NCI-H2107 (cell line): ENCODE data around the gene MBOAT2.
"Not testable (repeated sequence)": the region's sequence is repeated elsewhere in the genome, so short reads cannot be mapped to it uniquely, and the experiment has no call there.

ENCODE experiments used
- DNase-seq: peaks from one replicate; lab custom pipeline; 2025; lab: John Stamatoyannopoulos, UW

Gene MBOAT2

DNA sequence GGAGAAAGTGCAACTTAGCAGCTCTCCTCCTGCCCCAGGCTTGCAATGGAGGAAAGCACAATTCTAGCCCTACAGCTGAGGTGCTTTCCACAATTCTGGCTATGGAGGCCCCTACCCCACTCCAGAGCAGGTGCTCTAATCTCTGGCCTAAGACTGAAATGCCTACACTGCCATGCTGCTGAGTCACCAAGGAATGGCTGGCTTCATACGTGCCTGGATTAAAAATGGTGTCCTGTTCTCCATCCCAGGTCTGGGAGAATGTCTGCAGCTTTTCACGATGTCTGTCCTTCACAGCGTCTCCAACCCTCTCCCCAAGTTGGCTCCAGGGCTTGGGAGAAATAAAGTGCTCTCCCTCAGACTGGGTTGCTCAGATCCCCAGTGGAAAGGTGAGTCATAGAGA, 48.5 kb downstream of the MBOAT2 start:
- DNase-seq = no peak

DNA sequence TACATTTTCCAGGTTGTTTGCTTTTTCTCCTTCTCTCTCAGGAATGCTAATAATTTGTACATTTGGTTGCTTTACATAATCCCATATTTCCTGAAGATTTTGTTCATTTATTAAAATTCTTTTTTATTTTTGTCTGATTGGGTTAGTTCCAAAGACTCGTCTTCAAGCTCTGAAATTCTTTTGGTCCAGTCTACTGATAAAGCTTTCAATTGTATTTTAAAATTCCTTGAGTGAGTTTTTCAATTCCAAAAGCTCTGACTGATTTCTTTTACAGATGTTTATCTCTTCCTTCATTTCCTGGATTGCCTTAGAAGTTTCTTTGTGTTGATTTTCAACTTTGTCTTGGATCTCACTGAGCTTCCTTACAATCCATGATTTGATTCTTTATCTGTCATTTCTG, 50.0 kb downstream of the MBOAT2 start:
- no peak for DNase-seq

DNA sequence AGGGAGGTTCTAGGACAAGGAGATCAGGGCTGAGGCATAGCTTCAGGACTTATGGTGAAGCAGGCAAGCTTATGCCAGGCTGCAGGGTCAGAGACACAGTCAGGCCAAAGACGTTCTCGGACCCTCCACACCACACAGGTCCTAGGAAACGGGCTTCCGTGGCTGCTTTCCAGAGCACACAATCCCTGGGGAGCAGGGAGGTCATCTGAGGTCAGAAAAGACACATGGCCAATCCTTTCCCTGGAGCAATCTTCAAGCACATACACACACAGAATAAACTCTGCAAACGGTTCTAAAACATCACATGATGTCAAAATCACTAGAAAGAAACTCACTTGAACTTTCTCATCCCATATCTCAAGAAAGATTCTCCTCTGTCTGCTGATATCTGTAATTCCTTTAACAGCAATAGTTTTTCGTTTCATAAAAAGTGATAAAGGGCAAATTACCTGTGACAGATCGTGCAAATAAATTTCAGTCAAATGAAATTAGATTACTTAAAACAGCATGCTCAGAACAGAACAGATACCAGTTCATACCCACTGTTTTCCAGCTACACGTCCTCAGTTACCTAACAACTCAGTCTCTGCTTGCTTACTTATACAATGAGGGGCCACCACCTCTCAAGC, 63.9 kb downstream of the MBOAT2 start:
- DNase-seq = no peak

DNA sequence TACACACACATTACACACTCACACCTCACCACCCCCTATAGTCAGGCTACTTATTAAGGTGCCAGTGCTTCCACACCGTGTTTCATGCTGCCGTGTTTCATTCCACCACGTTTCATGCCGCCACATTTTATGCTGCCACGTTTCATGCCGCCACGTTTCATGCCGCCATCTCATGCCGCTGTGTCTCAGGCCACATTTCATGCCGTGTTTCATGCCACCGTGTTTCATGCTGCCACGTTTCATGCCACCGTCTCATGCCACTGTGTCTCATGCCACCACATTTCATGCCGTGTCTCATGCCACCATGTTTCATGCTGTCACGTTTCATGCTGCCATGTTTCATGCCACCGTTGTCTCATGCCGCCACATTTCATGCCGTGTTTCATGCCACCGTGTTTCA, 65.1 kb downstream of the MBOAT2 start:
- no peak for DNase-seq

DNA sequence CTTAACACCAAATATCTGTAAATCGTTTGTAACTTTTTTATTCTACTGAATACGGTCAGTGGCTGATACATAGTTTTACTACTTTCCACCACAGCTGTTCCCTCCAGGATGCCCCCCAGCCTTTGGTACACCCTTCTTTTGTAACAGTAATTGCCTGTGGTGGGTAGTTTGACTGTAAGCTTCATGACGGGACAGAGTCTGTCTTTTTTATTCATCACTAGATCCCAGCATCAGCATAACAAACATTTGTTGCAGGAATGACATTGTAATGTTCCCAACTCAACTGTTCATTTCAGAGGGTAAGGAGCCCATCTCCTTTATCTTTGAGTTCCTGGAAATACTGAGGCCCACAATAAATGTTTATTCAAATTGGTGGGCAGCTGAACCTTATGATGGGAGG, 67.5 kb downstream of the MBOAT2 start:
- no peak for DNase-seq

DNA sequence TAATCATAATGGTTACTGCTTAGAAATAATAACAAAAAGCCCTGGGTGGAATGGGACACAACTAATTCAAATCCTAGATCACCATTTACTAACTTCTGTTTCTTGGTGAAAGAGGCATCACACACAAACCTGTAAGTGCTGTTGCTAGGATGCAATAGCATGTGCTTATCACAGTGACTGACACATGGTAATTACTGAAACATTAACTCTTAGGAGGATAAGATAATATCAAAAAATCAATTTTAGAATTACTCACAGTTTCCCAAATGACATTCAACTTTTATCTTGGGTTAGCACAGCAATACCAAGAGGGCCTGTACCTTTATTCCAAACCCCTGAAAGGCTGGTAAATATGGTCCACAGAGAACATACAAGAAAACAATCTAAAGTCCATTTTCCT, 69.1 kb downstream of the MBOAT2 start:
- DNase-seq = no peak

DNA sequence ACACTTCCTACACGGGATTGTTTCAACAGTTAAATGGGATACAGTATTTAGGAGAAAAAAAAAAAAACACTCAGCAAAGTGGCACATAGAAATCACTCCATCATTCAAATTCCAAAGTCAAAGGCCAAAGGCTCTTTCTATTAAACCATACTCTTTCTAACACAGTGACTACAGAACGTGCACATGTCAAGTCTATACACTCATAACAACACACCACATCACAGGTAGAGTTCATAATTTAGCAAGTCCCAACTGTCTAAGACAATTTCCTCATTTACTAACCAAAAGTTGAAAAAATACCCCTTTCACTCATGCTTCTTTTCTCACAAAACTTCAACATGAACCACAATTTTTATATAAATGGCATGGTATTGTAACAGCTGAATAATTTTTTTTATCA, 70.8 kb downstream of the MBOAT2 start:
- DNase-seq = no peak

DNA sequence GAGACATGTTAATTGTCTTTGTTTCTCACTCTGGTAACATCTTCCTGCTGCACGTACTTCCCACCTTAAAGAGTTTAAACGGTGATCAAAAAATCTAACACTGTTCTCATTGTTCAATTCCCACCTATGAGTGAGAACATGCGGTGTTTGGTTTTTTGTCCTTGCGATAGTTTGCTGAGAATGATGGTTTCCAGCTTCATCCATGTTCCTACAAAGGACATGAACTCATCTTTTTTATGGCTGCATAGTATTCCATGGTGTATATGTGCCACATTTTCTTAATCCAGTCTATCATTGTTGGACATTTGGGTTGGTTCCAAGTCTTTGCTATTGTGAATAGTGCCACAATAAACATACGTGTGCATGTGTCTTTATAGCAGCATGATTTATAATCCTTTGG, 73.3 kb downstream of the MBOAT2 start:
- not testable (repeated sequence) for DNase-seq

DNA sequence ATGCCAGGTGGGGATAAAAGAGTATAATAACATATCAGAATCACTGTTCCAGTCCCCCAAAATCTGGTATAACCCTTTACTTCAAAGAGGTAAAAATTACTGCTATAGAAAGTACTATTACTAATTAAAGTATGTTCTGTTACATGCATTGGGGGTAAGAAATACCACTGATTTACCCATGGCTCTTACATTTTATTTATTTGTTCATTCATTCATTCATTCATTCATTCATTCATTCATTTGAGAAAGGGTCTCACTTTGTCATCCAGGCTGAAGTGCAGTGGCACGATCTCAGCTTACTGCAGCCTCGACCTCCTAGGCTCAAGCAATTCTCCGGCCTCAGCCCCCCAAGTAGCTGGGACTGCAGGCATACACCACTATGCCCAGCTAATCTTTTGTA, 74.4 kb downstream of the MBOAT2 start:
- DNase-seq = no peak

DNA sequence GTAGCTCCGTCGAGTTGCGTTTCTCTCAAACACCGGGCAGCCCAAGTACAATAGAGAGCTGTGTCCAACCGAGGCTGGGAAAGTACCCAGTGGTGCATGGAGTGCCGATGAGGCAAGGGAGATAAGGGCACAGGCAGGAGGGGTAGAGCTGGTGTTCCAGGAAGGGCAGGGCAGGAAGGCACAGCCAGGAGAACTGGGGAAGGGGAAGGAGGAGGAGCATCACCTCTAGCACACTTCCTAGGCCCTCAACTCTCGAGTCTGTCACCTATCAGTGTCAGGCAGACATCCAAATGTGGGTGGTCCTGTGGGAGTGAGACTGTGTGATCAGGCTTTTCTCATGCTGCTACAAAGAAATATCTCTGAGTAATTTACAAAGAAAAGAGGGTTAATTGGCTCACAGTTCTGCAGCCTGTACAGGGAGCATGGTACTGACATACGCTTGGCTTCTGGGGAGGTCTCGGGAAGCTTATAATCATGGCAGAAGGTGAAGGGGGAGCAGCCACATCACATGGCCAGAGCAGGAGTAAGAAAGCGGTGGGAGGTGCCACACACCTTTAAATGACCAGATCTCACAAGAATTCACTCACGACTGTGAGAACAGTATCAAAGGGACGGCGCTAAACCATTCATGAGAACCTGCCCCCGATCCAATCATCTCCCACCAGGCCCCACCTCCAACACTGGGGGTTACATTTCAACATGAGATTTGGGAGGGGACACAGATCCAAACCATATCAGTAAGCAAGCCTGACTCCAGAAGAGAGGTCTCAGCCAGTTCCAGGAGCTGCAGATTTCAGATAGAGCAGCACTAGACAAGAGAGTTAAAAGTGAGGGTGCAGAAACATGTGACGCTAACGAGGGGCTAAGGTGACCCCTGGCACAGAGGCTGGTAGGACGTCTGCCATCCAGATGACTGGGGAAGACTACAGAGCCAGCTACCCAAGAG, 75.7 kb downstream of the MBOAT2 start:
- DNase-seq = no peak

DNA sequence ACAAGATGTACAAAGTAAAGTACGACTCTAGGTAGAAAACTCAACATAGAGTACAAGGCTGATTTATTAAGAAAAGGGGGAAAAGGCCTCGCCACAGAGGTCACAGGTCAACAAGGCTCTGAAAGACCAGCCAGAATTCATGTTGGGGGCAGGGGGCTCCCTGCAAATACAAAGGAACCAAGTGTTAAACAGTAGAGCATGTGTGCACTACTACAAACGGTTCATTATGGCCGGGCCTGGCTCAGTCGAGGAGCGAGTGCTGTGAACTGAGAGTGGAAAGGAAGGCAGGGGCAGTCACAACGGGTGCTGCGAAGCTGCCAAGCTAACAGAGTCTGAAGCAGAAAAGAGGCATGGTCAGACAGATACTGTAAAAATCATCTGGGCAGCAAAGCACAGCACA, 77.1 kb downstream of the MBOAT2 start:
- no peak for DNase-seq

DNA sequence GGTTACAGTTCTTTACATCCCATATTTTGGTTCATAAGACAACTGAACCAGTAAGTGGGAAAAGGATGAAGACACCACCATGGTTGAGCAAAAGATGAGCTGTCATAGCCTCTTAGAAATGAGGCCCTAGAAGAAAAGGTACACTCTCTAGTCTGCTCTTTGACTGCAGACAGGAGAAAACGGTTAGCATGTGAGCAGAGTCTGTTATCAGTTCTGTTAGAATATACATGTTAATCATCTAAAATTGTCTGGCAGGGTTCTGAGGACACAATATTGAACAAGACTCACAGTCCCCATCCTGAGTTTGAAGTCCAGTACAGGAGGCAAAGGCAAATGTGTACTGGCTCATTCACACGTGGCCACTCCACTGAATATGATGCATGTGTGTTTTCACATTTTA, 78.1 kb downstream of the MBOAT2 start:
- no peak for DNase-seq

DNA sequence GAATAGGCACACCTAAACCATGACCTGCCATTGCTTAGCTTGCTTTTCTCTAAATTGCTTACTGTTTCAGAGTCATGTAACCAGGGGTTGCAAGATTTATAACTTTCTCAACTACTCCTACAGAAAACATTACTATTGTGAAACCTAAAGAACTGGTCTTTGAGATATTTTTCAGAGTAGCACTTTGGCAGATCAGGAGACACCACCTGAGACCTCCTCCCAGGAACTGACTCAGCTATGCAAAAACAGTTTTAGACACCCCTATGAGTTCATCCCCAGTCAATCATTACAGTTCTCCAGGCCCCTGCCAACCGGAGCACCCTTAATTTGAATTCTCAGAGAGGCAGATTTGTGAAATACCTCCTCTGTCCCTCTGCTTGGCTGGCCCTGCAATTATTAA, 80.3 kb downstream of the MBOAT2 start:
- no peak for DNase-seq

DNA sequence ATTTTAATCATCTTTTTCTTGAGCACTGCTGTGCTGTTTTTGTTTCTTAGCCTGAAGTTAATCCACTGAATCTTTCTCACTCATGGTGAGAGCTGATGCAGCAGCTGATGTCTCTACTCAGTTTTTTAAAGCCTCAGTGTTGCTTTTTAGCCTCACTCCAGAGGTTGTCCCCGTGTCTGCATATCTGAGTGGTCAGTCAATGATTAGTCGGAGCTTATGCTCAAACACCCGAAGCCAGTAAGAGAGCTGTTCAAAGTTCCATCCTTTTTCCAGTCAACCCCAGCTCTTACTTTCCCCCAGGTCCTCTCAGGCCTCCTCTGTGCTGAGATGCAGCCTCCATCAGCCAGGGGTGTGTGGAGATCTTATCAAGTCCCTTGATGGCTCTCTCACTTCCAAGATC, 81.1 kb downstream of the MBOAT2 start:
- DNase-seq = no peak

DNA sequence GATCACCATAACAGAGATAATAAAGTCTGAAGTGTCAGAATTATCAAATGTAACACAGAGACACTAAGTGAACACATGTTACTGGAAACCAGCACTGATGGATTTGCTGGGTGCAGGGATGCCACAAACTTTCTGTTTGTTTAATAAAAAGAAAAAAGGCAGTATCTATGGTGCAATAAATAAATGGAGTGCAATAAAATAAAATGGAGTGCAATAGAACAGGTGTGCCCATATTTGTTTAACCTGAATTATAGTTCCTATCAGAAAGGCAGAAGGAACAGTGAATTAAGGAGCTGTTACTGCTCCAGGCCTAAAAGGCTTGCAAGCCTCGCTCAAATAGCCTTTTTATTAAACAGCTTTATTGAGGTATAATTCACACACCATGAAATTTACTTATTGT, 85.1 kb downstream of the MBOAT2 start:
- DNase-seq = no peak

DNA sequence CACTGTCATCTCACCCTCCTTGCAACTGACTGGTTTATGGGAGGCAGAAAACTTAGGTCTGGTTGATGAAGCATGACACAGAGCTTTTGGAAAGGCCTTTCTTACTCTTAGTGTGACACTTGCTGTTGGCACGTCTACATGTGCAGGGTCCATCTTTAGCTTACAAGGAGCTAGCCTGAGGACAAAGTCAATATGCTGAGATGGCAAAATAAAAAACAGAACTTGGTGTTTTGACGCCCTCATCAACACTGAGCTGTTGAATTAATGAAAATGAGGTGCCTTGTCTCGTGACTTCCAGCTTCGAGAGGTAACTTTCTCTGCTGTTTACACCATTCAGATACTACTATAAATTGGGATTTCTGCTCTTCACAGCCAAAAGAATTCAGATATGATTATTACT, 87.5 kb downstream of the MBOAT2 start:
- no peak for DNase-seq

DNA sequence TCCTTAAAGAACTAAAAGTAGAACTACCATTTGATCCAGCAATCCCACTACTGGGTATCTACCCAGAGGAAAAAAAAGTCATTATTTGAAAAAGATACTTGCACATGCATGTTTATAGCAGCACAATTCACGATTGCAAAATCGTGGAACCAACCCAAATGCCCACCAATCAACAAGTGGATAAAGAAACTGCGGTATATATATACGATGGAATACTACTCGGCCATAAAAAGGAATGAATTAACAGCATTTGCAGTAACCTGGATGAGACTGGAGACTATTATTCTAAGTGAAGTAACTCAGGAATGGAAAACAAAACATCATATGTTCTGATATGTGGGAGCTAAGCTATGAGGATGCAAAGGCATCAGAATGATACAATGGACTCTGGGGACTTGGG, 89.7 kb downstream of the MBOAT2 start:
- DNase-seq = not testable (repeated sequence)

DNA sequence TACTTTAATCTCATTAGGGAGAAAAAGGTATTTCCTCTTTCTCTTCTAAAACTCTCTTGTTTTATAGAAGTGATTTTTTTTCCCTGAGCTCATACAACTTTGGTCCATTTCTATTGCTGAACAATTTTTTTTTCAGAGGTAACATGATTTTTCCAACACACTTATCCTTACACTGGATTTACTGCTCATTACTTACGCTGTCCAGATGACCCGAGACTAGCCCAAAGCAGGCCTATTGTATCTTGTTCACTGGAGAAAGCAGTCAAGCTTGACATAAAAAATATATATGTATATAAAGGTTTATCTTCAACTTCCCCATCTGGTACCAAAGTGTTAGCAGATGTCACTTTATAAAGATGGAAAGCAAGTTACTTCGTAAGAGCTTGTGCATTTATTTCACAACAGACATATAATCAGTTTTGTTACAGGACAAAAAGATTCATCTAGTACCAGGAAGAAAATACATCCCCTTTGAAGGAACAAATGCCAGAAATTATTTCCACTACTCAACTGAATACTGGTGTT, 95.7 kb downstream of the MBOAT2 start:
- DNase-seq = no peak

DNA sequence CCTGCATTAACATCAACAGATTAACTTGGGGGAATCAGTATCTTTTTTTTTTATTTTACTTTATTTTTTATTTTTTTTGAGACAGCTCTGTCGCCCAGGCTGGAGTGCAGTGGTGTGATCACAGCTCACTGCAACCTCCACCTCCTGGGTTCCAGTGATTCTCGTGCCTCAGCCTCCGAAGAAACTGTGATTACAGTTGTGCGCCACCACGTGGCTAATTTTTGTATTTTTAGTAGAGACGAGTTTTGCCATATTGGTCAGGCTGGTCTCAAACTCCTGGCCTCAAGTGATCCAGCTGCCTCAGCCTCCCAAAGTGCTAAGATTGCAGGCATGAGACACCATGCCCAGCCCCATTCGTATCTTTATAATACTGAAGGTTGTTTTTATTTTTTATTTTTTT, 99.6 kb downstream of the MBOAT2 start:
- DNase-seq = not testable (repeated sequence)

DNA sequence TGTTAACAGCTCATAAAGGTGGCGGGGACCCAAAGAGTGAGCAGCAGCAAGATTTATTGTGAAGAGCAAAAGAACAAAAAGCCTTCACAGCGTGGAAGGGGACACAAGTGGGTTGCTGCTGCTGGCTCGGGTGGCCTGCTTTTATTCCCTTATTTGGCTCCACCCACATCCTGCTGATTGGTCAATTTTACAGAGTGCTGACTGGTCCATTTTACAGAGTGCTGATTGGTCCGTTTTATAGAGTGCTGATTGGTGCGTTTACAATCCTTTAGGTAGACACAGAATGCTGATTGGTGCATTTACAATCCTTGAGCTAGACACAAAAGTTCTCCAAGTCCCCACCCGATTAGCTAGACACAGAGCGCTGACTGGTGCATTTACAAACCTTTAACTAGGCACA, 100.7 kb downstream of the MBOAT2 start:
- not testable (repeated sequence) for DNase-seq

DNA sequence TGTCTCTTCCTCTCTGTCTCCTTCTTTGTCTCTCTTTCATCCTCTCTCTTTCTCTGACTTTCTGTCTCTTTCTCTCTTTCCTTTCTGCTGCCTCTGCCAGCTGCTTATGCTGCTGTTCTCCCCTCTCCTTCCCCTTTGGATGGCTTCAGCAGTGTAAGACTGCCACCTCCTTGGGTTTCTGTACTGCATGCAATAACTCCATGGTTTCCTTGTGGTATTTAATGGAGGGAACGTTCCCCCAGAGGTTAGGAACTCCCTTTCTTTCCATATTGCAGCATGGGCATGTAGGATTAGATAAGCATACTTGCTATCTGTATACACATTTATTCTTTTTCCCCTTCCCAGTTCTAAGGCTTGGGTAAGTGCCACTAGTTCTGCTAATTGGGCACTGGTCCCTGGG, 106.3 kb downstream of the MBOAT2 start:
- not testable (repeated sequence) for DNase-seq

DNA sequence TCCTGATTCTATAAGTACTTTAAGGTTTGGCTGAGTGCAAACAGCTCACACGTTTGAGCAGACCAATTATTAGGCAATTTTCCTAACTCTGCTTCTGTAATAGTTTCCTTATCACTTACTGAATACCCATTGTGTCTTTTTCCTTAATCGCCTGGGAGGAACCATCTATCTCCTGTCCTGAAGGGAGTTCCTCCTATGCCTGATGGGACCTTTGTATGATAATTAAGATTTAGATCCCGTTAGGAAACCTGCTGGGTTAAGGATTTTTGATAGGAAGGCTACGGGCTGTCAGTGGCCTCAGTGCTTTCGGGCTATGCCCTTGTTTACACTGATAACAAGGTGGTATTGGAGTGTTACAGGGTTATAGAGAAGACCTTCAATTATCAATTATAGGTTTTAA, 106.8 kb downstream of the MBOAT2 start:
- DNase-seq = not testable (repeated sequence)
